HG02840 (cell line): Measurements from ENCODE around the gene MRPS6.

Experiments used
- ATAC-seq: cut with Tn5 transposase; IDR thresholded peaks from one replicate; pipeline ENCODE4 v1.9.1; 2021; ENCODE audit warnings: mild to moderate bottlenecking, moderate library complexity, moderate number of reproducible peaks; ENCODE audit not compliant: unreplicated experiment, low FRiP score

MRPS6 gene

DNA sequence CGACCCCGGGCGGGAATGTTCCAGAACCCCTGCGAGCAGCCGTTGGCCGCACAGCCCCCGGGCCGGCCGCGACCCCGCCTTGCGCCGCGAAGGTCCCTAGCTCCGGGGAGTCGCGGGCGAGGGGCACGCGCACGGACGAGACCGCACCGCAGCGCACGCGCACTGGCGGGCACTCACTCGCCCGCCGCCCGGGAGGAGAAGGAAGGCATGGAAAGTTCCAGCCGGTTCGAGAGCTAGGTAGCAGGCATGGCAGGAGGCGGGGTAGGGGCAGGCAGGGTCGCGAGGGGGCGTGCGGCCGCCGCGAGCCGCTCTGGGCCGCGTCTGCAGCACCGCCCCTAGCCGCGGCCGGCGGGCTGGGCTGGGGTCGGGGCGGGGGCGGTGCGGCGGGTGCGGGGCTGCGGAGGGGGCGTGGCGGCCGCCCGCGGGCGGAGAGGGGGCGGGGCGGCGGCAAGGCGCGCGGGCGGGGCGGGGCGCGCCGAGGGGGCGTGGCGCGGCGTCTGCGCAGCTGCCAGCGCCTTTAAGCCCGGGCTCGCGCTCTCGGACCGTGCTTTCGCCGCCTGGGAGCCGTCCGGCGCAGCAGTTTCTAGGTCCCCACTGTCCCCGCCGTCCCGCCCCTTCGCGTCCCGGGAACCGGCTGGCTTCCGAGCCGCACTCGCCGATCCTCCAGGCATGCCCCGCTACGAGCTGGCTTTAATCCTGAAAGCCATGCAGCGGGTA is at the start of gene MRPS6, which contains the start of gene SLC5A3:
MRPS6 (plus strand) TSS at position 547 of the 717 bp plus-strand sequence; CDS start at position 670, 123 bp downstream.
SLC5A3 (plus strand) TSS at position 547 of the 717 bp plus-strand sequence. CDS start 21,621 bp downstream, outside the sequence.
- ATAC-seq, result peak; percentile 78

- no peak for ATAC-seq
Measured at GRCh38 chr21:34023691-34024373, 49.5 kb upstream of the MRPS6 start.

DNA sequence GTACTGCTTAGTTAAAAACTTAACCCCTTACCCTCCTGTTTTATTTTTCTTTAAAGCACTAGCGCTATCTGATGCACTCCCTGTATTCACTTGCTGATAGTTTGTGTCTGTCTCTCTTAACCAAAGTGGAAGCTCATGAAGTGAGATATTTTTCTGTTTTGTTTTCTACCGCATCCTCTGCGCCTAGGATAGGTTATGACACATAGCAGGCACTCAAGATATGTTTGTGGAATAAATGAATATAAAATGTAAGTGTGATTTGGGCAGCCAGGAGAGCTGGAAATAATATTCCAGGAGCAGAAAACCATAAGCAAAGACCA is 49.0 kb upstream of the MRPS6 start:
- ATAC-seq, result no peak

DNA sequence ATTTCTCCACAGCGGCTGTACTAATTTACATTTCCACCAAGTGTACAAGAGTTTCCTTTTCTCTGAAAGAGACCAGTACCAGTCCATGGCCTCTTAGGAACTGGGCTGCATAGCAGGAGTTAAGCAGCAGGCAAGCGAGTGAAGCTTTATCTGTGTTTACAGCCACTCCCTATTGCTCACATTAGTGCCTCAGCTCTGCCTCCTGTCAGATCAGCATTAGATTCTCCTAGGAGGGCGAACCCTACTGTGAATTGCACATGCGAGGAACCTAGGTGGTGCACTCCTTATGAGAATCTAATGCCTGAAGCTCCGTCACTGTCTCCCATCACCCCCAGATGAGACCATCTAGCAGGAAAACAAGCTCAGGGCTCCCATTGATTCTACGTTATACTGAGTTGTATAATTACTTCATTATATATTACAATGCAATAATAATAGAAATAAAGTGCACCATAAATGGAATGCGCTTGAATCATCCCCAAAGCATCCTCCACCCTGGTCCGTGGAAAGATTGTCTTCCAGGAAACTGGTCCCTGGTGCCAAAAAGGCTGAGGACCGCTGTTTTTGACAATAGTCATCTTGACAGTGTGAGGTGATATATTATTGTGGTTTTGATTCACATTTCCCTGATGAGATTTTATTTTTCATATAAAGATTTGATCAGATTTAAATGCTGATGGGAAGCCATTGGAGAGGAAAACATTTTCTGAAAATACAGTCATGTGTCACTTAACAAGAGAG is 45.5 kb upstream of the MRPS6 start:
- ATAC-seq, result no peak

DNA sequence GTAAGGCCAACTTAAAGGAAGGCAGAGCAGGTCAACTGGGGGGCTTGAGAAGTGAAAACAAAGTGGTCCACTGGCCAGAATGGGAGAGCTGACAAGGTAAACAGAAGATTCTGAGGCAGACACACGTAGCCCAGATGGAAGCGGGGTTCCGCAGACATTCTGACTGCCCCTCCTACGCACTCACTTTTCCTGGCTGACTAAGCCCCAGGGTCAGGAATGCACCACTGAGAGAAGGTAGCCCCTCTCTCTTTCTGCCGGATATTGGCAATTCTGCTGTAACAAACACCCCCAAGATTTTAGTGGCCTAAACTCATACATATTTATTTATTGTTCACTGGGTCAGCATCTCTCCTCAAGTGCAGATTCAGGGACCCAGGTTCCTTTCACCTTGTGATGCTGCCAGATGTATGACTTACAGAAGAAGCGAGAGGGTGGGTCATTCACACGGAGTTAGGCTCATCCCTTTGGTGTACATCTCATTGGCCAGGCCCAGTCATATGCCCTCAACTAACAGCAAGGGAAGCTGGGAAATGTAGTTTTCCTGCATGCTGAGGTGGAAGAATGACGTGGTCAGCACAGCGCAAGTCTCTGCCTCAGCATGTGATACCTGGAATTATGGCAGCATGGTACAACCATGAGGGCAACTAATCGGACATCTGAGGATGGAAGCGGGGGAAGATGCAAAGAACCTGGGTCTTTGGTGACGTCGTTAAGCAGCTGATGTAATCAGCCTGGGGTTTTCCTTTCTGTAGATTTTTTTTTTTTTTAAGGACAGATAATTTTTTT is 43.4 kb upstream of the MRPS6 start:
- peak; percentile 90 for ATAC-seq

DNA sequence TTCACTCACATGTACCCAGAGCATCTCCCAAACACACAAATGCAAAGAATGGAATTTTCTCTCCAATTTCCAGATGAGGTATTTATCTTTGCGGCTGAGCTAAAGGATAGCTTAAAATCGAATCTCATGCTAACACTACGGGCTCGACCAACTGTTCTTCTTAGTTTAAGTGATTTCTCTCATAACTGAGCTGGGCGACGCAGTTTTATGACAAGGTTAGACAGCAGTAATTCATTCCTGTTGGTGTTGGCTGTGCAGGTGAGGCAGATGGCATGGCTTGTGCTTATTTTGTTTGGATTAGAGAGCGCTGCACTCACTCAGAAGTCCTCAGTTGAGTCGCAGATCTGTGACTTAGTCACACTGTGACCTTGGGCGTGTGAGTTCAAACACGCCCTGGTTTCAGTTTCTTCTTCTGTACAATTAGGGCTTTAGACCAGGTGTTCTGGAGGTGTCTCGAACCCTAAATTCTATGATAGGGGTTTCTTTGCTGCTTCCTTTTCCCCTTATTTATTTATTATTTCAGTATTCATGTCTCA is 41.5 kb upstream of the MRPS6 start:
- ATAC-seq, result no peak

DNA sequence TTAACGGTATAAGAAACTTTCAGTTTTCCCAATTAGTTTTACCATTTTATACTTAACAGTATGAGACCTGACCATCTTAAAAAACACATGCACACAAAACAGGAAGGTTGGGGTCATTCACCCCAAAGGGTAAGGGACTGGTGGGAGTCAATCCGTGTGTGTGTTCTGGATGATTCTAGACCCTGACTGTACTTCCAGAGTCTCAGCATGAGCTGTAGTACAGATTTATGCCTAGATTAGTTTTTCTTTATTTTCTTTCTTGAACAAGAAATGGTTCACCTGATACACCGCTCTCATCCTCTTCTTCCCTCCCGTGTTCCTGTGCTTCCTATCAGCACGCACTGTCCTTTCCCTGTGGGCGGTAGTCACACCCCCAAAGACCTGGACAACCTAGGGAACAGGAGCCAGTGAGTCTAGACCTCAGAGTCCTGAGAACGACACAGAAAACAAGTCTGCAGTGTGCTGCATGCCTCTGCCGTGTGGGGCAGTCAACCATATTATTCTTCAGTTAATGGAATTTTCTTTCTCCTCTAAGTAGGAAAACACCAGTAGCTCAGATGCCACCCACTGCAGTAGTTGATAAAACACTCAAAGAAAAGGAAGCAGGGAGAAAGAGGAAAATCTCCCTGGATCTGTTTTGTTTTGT is 38.9 kb upstream of the MRPS6 start:
- ATAC-seq, result no peak

DNA sequence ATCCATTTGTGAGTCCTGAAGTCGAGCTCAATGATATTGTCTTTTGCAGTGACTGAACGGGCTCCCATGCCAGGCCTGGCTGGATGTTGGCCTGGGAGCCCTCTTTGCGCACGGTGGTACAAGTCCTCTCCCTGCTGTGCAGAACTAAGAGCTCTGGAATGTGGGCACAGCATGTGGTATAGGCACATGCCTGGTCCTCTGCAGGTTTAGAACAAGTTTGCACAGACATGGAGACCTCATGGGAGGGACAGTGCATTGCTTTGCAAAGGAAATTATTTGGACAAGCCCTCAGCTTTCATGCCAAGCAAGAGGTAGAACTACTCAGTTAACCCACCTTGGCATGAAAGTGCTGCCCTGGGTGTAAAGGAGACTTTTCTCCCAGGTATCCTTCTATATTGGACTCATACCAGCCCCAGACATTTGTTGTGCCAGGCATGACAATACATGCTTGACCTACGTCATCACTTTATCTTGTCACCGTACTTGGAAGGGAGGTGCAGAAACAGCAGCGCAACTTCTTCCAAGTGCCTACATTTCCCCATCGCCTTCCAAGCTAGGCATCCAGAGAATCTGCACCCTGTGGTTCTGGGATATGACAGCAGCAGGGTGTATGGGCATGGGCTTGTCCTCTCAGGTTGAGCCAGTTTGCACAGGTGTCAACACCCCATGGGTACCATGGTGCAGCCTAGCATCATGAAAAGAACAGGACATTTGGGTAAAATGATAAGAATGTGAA is 37.6 kb upstream of the MRPS6 start:
- no peak for ATAC-seq

- ATAC-seq, result no peak
Measured at GRCh38 chr21:34037009-34037795, 36.2 kb upstream of the MRPS6 start.

GRCh38 chr21:34039678-34040382 is 33.5 kb upstream of the MRPS6 start:
- ATAC-seq, result no peak

DNA sequence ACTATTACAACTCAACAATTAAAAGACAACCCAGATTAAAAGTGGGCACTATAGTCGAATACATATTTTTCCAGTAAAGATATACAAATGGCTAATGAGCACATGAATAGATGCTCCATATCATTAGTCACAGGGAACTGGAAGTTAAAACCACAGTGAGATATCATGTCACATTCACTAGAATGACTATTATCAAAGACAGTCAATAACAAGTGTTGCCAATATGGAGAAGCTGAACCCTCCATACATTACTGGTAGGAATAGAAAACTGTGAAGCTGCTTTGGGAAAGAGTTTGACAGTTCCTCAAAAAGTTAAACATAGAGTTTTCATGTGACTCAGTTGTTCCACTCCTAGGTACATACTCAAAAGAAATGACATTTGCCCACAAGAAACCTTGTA is 30.6 kb upstream of the MRPS6 start:
- no peak for ATAC-seq

DNA sequence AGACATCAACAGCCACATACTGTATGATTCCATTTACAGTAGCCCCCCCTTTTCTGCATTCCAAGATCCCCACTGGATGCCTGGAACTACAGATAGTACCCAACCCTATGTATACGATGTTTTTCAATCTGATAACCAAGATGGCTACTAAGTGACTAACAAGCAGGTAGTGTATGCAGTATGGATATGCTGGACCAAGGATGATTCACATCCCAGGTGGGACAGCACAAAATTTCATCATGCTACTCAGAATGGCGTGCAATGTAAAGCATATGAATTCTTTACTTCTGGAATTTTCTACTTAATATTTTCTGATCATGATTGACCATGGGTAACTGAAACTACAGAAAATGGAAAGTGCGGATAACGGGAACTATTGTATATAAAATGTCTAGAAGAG is 30.0 kb upstream of the MRPS6 start:
- ATAC-seq, result no peak

- no peak for ATAC-seq
Measured at GRCh38 chr21:34046917-34047316, 26.5 kb upstream of the MRPS6 start.

DNA sequence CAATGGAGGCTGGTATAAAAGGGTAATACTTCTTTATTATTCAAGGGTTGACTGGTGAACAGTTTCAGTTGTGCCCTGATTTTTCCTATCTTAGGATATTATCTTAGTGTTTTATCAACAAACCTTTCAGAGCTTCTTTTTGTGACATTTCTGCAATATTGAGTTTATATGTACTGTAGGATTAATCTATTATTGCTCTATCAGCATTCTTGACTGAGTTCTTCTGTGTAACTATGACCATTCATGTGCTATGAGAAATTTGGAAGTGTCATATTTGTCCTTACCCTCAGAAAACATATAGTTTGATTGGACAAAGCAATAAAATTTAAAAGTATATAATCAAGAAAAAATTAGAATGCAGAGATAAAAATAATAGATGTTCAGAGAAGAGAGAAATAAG is 25.5 kb upstream of the MRPS6 start:
- ATAC-seq, result no peak

GRCh38 chr21:34052171-34052570 is 21.2 kb upstream of the MRPS6 start:
- no peak for ATAC-seq

DNA sequence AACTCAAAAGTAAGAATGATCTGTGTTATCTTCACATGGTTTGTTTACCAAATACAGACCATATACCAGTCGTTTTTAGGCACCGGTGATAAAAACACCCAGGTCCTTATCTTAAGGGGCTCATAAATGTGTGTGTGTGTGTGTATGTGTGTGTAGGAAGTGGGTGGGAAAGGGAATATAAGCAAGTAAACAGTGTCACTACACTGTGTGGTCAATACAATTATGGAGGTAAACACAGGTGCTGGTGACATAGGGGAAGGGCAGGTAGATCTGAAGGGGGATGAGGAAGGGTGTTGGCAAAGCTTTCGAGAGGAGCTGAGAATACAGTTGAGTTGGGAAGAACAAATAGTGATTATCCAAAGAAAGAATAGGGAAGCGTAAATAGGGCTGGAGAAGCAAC is 19.1 kb upstream of the MRPS6 start:
- ATAC-seq, result no peak

GRCh38 chr21:34055615-34056014 is 17.8 kb upstream of the MRPS6 start:
- ATAC-seq, result no peak

- ATAC-seq, result no peak
Measured at GRCh38 chr21:34061983-34062382, 11.4 kb upstream of the MRPS6 start.
